Lung (tissue), 12 donors: ENCODE results near the gene RNF182. TPM values are rescaled to one million over a fixed set of nuclear protein-coding genes. Genes with fewer than 3 reads are reported as not detected.
"Not testable (repeated sequence)": the region's sequence is repeated elsewhere in the genome, so short reads cannot be mapped to it uniquely, and the experiment has no call there.

Source experiments
- ATAC-seq: fragments of 200-7000 bp; cut with Tn5 transposase; one replicate; pipeline ENCODE4 v1.9.1; 2020; ENCODE audit warnings: moderate number of reproducible peaks; ENCODE audit not compliant: insufficient read depth, low FRiP score
- DNase-seq, 3 donors: peaks; one replicate each; pipeline ENCODE4 v3.0.0-alpha.2; 2013 to 2017
- H3K27ac ChIP-seq, 2 donors: one replicate each; pipeline ENCODE4 v1.5.1; 2013; ENCODE audit warnings: mild to moderate bottlenecking in 2 of 2, moderate library complexity in 2 of 2, control low read depth in 1 of 2, inconsistent platforms in 1 of 2, low read depth in 1 of 2, low read length in 1 of 2
- H3K27me3 ChIP-seq, 3 donors: one replicate each; pipeline ENCODE4 v1.5.1; 2013; ENCODE audit warnings: low read length in 2 of 3; ENCODE audit not compliant: control insufficient read depth in 3 of 3, insufficient read depth in 3 of 3
- H3K36me3 ChIP-seq, 4 donors: one replicate each; pipeline ENCODE4 v1.5.1; 2013; ENCODE audit warnings: low read length in 4 of 4, mild to moderate bottlenecking in 1 of 4, moderate library complexity in 1 of 4; ENCODE audit not compliant: control insufficient read depth in 4 of 4, insufficient read depth in 4 of 4
- H3K4me1 ChIP-seq, 5 donors: one replicate each; pipeline ENCODE4 v1.5.1; 2013; ENCODE audit warnings: low read length in 5 of 5, mild to moderate bottlenecking in 2 of 5, moderate library complexity in 1 of 5; ENCODE audit not compliant: control insufficient read depth in 5 of 5, insufficient read depth in 5 of 5
- H3K4me3 ChIP-seq: one replicate; pipeline ENCODE4 v1.5.1; 2013; ENCODE audit warnings: mild to moderate bottlenecking, control low read depth, moderate library complexity
- H3K9ac ChIP-seq, 2 donors: one replicate each; pipeline ENCODE4 v1.5.1; 2013; ENCODE audit warnings: low read length in 2 of 2, control low read depth in 1 of 2; ENCODE audit not compliant: insufficient read depth in 1 of 2
- H3K9me3 ChIP-seq, 4 donors: one replicate each; pipeline ENCODE4 v1.5.1; 2013; ENCODE audit warnings: low read length in 3 of 4, mild to moderate bottlenecking in 1 of 4, moderate library complexity in 1 of 4; ENCODE audit not compliant: control insufficient read depth in 4 of 4, insufficient read depth in 3 of 4
- WGBS, 2 donors: extraction: QIAGEN DNeasy Blood & Tissue Kit; methylation state at CpG; one replicate each; pipeline ENCODE4 v1.1.7; 2013; 5-methylcytosine and 5-hydroxymethylcytosine counted together
- polyA plus RNA-seq, 2 donors: library from polyadenylated mRNA; stranded (reverse); fragments of 200-250 nt; gene quantifications; one replicate each; pipeline ENCODE4 v1.2.1, GENCODE V29; 2013
- total RNA-seq, 2 donors: library from RNA; depleted of rRNA in 1 of 2; stranded (reverse); fragments of >200 nt in 1 of 2; gene quantifications; one replicate each; pipeline ENCODE4 v1.2.1, GENCODE V29; 2014 to 2021
- TF ChIP-seq, protein P1 (sequence below): IDR thresholded peaks from 2 replicates; pipeline ENCODE4 v1.5.1; 2012; ENCODE audit warnings: mild to moderate bottlenecking; ENCODE audit errors: control extremely low read depth, extremely low read depth
- donor health status: control.
- donor health status: control.
- donor health status: Bipolar disorder and iron deficiency.
- donor health status: healthy.
- donor health status: DM: yes; HTN: yes; CAD: no.

RNF182 gene
- total and polyA plus RNA-seq, 4 donors: 0.90 to 5.0 (median 1.8) TPM

DNA sequence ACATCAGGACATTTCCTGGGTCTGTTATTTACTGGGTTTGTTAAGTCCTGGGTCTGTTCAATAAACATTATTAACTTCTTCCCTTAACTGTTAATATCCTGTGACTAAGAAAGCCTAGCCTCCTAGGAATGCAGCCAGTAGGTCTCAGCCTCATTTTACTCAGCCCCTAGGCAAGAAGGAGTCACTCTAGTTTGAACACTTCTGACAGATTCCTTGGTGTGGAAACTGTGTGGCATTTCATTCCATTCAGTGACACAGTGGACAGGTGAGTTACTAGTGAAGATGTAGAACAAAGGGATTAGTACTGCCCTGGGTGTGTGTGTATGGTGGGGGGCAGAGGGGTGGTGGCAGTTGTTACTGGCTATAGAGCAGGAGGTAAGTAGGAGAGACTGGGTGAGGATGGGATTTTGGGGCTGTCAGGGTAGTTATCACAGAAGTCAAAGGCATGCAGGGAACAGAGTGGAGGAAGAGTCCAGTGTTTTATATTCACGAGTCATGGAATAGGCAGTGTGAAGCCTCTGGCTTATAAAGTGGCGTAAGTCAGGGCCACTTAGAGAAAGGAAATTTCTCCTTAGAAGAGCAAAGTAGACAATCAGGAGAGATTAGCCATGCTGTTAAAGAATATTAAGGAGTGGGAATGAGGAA is 28.4 kb downstream of the RNF182 start:
- TF ChIP-seq, protein P1, sequence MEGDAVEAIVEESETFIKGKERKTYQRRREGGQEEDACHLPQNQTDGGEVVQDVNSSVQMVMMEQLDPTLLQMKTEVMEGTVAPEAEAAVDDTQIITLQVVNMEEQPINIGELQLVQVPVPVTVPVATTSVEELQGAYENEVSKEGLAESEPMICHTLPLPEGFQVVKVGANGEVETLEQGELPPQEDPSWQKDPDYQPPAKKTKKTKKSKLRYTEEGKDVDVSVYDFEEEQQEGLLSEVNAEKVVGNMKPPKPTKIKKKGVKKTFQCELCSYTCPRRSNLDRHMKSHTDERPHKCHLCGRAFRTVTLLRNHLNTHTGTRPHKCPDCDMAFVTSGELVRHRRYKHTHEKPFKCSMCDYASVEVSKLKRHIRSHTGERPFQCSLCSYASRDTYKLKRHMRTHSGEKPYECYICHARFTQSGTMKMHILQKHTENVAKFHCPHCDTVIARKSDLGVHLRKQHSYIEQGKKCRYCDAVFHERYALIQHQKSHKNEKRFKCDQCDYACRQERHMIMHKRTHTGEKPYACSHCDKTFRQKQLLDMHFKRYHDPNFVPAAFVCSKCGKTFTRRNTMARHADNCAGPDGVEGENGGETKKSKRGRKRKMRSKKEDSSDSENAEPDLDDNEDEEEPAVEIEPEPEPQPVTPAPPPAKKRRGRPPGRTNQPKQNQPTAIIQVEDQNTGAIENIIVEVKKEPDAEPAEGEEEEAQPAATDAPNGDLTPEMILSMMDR: no peak
- 95% methylated on average over 2 of the region's 2 CpGs for WGBS, 2 donors
- no peaks in the 10 kb centered on the region for H3K27me3 ChIP-seq

DNA sequence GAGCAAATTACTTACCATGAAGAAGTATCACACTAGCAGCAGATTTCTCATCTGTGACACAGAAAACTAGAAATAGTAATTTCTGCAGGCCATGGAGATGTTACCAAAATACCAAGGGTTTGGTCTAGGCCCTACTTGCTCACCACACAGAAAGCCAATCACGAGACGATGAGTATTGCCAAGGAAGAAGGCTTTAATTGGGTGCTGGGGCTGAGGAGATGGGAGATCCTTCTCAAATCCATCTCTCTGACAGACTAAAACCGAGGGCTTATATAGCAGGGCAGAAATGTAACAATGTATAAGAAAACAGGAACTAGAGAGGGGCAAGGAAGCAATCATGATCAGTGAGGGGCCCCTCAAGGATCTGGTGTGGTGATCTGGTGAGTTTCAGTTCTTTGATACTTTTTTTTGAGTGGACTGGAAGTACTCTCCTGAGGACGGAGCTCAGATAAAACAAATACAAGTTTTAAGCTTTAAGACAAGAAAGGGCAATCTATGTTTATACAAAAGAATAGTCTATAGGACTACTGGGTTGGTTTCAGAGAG is 40.9 kb downstream of the RNF182 start:
- H3K36me3 ChIP-seq: no peaks in the 10 kb centered on the region
- no peaks in the 10 kb centered on the region for H3K4me1 ChIP-seq
- H3K9ac ChIP-seq: no peak overlapping the region
- H3K27ac ChIP-seq: no peak overlapping the region
- TF ChIP-seq, protein P1: no peak
- ATAC-seq (no peak), DNase-seq (no peak)
- H3K27me3 ChIP-seq: no peaks in the 10 kb centered on the region
- 78 to 89% methylated on average over 4 of the region's 4 CpGs for WGBS, 2 donors
- H3K9me3 ChIP-seq: no peaks in the 10 kb centered on the region
- no peak overlapping the region for H3K4me3 ChIP-seq

More for the DNA sequence above, 28.4 kb downstream of the RNF182 start:
- ATAC-seq (no peak), DNase-seq (no peak)
- Histone ChIP-seq H3K9me3 (peaks cover 0 to 3% (median 0%) of the 10 kb centered on the region in 4 donors), H3K4me1 (no peaks in the 10 kb centered on the region), H3K36me3 (no peaks in the 10 kb centered on the region), H3K27ac (no peak overlapping the region), H3K9ac (no peak overlapping the region), H3K4me3 (no peak overlapping the region)

DNA sequence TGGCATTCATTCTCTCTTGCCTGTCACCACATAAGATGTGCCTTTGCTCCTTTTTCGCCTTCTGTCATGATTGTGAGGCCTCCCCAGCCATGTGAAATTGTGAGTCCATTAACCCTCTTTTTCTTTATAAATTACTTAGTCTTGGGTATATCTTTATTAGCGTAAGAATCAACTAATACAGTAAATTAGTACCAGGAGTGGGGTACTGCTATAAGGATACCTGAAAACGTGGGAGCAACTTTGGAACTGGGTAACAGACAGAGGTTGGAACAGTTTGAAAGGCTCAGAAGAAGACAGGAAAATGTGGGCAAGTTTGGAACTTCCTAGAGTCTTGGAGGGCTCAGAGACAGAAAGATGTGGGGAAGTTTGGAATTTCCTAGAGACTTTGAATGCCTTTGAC is 46.6 kb downstream of the RNF182 start:
- no peaks in the 10 kb centered on the region for H3K27me3 ChIP-seq
- ATAC-seq: no peak
- 87 to 91% methylated on average over 3 of the region's 3 CpGs for WGBS, 2 donors
- H3K4me3 ChIP-seq: no peak overlapping the region
- DNase-seq: no peak
- peaks cover 0 to 10% (median 6%) of the 10 kb centered on the region in 4 donors for H3K9me3 ChIP-seq
- H3K9ac ChIP-seq: no peak overlapping the region
- no peaks in the 10 kb centered on the region for H3K4me1 ChIP-seq
- TF ChIP-seq, protein P1: no peak
- H3K36me3 ChIP-seq: no peaks in the 10 kb centered on the region
- no peak overlapping the region for H3K27ac ChIP-seq

DNA sequence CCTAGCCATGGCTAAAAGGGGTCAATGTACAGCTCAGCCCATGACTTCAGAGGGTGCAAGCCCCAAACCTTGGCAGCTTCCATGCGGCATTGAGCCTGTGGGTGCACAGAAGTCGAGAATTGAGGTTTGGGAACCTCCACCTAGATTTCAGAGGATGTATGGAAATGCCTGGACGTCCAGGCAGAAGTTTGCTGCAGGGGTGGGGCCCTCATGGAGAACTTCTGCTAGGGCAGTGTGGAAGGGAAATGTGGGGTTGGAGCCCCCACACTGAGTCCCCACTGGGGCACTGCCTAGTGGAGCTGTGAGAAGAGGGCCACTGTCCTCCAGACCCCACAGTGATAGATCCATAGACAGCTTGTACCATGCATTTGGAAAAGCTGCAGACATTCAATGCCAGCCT is 47.9 kb downstream of the RNF182 start:
- WGBS, 2 donors: 78 to 87% methylated on average over 3 of the region's 3 CpGs
- H3K27me3 ChIP-seq, ATAC-seq, H3K27ac ChIP-seq, H3K9ac ChIP-seq, DNase-seq, H3K36me3 ChIP-seq, H3K4me3 ChIP-seq, H3K9me3 ChIP-seq, H3K4me1 ChIP-seq: not testable (repeated sequence)

DNA sequence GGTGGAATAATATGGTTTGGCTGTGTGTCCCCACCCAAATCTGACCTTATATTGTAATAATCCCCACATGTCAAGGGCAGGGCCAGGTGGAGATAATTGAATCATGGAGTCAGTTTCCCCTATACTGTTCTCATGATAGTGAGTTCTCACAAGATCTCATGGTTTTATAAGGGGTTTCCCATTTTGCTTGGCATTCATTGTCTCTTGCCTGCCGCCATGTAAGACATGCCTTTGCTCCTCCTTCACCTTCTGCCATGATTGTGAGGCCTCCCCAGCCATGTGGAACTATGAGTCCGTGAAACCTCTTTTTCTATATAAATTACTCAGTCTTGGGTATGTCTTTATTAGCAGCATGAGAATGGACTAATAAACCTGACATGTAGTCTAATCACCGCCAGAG is 48.7 kb downstream of the RNF182 start:
- not testable (repeated sequence) for H3K27me3 ChIP-seq, H3K4me1 ChIP-seq, ATAC-seq, H3K9ac ChIP-seq, H3K36me3 ChIP-seq, H3K27ac ChIP-seq, H3K9me3 ChIP-seq, H3K4me3 ChIP-seq, DNase-seq
- WGBS, 2 donors: 94 to 97% methylated on average over 3 of the region's 3 CpGs
